Activated gamma-delta T cell treated with anti-CD3 and anti-CD28 coated beads, Interleukin-2, amount 50 U/mL, for 16 hours (primary cell): ENCODE data around the gene C1GALT1.
"Not testable (repeated sequence)": the region's sequence is repeated elsewhere in the genome, so short reads cannot be mapped to it uniquely, and the experiment has no call there.

Source experiments
- DNase-seq: peaks from one replicate; pipeline ENCODE4 v3.0.0-alpha.2; 2020; ENCODE audit warnings: low read depth

The C1GALT1 gene

DNA sequence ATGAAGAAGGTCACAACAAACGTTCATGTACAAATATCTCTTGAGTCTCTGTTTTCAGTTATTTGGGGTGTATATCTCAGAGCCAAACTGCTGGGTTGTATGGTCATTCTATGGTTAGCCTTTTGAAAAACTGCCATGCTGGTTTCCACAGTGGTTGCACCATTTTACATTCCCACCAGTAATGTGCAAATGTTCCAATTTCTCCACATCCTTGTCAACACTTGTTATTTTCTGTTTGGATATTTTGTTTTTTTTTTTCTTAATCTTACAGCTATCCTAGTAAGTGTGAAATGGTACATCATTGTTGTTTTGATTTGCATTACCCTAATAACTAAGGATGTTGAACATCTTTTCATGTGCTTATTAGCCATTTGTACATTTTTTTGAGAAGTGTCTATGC is 13.0 kb upstream of the C1GALT1 start:
- no peak for DNase-seq

DNA sequence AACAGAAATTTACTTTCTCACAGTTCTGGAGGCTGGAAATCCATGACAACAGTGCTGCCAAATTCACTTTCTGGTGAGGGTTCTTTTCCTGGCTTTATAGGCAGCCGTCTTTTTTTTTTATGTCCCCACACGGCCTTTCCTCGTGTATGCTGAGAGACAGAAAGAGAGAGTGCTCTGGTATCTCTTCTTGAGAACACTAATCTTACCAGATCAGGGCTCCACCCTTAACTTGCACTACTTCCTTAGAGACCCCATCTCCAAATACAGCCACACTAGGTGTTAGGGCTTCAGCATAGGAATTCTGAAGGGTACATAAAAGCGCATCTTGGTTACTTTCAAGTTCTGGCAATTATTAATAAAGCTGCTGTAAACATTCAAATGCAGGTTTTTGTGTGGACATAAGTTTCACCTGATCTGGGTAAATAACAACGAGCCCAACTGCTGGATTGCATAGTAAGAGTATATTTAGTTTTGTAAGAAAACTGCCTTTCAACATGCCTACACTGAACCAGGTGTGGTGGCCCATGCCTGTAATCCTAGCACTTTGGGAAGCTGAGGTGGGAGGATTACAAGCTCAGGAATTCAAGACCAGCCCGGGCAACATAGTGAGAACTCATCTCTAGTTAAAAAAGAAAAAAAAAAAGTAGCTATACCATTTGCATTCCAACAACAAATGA is 8.2 kb upstream of the C1GALT1 start:
- DNase-seq: no peak

DNA sequence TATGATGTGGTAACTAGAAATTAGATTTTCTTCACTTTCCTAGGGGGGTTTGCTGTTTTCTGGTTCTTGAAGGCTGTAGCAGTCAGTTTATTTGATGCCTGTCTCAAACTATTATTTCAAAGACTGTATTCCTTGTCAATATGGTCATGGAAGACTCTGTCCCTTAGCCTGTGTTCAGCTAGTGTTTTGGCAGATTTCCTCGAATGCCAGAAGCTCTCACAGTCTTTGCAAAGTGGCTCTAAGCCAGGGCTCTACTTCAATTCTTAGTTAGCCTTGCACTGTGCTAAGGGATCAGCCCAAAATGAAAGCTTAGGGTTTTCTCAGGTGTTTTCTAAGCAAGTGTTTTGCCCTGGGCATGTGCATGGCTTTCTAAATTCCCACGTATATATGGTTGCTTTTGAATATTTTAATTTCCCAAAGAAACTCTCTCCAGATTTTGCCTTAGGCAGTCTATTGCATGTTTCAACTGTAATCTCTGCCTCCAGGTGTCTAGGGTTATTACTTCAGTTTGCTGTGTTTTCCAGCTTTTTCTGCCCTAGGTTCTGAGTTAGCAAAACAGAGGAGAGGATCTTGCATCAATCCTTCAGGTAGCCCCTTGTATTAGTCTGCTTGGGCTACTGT is 7.2 kb upstream of the C1GALT1 start:
- no peak for DNase-seq

DNA sequence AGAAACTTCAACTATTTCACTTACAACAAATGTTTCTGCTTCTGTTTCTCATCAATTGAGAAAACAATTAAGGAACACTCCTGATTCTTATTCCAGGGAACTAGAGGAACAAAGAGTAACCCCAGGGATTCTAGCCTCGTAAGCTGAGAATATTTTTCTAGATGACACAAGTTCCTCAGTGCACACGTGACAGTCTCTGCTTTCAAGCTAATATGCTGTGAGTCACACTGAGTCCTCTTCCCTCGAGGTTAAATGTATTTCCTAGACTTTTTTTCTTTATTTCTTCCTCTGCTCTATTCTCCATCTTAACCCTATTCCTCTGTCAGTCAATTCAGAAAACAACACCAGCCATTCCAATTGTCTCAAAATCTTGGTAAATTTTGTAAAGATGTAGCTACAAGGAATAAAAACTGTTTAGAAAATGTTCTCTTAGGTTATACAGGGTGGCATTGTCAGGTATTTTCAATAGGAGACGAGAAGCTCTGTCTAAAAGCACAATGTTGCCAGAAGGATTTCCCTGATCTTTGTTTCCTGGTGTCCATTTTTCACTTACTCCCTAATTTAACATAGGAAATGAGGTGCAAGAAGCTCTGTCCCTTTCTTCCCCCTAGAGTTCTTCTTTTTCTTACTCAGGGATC is 5.8 kb upstream of the C1GALT1 start:
- DNase-seq: no peak

DNA sequence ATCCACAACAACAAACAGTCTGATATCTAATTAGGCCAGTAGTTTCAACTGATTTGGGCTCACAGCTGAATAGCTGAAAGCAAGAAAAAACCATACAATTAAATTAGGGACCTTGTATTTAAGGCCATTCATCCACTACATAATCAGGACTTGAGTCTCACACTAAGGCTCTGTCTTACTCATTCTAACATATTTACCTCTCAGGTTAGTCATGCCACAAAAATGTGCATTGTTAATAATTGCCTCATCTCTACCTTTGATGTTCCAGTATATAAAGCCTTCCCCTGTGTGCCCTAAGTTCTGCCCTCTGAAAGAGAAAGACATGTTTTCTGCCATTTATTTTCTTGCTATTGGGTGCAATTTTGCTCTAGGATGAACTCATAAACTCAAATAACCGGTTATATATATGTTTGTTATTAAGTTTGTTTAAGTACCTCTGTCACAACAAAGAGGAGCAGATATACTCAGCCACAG is 5.3 kb upstream of the C1GALT1 start:
- no peak for DNase-seq

DNA sequence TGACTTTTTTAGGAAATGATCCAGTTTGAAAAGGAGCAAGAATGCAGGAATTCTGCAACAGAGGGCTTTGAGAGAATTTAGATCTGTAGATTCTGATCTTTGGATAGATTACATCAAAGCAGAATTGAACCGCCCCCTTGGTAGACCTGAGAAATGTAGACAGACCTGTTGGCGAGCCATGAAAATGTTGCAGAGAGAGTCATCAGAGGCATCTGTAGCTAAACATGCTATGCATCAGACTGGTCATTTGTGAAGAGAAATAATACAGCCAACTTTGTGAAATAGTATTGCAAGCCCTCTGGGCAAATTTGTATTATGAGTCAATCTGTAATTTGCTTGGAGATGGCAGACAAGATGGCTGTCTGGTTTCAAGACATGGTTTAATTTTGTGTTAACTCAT is 4.3 kb upstream of the C1GALT1 start:
- no peak for DNase-seq

DNA sequence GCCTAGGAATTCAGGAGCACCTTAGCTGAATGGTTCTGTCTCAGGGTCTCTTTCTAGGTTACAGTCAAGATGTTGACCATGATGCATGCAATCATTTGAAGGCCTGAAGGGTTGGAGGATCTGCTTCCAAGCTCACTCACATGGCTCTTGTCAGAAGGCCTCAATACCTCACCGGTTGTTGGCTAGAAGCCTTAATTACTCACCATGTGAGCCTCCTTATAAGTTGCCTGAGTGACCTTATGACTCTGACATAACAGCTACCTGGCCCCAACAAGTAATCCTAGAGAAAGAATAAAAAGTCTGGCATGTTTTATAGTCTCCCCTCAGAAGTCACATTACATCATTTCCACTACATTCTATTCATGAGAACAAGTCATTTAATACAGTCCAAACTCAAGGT is 3.4 kb upstream of the C1GALT1 start:
- no peak for DNase-seq

DNA sequence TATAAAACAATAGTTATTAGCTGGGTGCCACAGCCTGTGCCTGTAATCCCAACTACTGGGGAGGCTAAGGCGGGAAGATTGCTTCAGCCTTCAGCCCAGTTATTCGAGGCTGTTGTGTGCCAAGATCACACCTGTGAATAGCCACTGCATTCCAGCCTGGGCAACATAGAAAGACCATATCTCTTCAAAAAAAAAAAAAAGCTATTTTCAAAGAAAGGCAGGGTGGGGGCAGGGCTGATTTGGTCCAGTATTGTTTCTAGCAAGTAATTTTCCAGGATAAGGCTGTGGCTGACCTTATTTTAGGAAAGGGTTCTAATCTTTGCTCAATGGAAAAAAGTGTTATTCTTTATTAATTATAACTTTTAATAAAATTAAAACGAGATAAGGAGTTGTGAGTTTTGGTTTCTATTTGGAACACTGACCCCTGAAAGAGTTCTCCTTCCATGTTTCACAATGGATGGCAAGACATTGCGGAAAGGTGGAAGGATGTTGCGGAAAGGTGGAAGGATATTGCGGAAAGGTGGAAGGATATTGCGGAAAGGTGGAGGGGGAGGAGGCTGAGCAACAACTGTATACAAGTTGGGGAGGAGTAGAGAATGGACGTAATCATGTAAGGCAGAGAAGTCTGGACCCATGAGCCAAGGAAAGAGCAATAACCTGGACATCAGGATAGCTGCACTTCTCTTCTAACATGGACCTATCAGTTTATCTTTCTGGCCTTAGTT is 1.5 kb upstream of the C1GALT1 start:
- no peak for DNase-seq

DNA sequence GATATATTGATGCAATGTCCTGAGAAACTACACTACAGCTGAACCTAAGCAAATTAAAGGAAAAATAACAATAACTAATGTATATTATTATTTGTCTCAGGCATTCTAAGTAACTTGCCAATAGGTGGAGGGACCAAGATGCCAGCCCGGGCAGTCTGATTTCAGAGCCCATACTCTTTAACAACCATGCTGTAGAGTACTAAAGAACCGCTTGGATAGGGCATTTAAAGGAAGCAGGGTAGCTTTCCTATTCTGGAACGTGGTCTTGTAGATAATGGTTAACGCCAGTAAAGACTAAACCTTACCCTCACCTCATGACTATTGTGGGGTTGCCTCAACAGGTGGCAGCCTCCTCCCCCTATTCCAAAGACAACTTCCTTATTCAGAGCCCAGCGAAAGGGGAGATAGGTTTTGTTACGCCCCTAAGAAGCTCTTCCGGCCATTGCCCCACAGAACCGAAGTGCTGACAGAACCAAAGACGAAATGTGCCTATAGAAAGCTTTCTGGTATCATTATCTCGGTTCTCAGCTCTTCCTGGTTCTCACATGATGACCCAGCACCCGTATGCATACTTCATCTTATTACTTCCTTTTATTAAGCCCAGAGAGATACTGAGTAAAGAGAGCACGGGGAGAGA is 707 bp upstream of the C1GALT1 start:
- DNase-seq: peak; percentile 20

DNA sequence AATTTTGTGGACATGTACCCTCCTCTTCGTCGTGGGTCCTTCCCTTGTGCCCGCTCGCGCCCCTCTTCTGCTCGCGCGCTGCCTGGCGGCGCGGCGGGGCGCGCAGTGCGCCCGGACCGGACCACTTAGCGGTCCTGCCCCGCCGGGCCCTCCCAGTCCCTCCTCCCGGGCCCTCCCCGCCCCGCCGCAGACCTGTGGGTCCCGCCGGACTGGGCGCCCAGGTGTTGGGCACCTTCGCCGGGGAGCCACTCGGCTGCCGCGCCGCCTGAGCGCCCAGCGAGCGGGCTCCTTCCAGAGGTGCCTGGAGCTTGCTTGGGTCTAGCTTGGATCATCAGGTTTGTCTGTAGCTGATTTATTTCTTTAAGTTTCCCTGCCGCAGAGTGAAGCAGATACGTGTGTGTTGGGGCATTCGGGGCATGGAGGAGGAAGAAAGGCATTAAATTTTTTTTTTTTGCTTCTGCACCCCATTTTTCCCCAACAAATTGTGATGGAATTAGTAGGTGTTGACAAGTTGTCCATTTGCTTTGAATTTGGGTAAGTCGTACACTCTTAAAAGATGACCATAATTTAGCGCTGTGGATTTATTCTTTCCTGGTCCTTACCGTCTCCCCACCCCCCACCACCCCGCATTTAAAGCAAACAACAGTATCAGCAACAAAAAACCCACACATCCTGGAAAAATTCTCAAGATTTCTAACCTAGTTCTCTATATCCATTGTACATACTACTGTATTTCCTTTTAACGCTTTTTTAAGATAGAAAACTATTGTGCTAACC is 905 bp downstream of the C1GALT1 start:
- peak; percentile 23 for DNase-seq

DNA sequence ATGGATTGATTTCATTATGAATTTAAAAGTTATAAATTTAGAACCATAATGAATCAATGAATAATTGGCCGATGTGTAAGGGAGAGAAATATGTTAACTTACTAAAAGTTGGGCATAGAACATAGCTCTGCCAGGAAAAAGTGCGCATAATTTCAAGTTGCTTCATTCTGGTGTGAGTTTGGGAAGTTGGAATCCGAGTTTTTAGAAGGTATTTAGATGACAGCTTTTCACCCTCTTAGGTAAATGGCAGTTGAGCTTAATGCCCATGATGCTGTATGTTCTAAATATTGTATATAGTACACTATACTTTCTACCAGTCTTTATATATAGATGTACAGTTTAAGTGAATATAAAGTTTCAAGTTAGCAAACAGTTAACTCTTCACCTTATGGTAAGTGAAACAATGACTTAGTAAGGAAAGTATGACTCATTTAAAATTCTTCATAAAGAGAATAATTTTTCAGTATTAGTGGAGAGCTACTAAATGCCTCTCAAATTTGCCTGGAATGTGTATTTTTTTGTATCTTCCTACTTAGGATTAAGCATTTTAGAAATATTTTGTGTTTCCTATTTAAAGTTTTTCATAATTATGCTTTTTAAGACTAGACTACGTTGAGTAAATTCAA is 1.6 kb downstream of the C1GALT1 start:
- no peak for DNase-seq

DNA sequence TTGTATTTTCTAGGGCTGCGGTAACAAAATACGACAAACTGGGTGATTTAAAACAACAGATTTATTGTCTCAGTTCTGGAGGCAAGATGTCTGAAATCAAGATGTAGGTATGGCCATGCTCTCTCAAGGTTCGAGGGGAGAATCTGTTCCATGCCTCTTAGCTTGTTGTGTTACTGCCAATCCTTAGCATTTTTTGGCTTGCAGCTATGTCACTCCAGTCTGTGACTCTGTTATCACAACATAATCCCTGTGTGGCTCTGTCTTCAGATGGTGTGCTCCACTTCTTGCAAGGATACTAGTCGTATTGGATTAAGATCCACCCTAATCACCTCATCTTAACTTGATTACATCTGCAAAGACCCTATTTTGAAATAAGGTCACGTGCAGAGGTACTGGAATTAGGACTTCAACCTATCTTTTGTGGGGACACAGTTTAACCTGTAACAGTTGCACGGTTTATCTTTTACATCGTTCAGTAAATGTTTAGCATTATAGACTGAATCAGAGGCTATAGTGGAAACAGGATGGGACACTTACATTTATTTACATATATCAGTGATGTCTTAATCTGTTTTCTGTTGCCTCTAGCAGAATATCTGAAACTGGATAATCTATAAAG is 3.1 kb downstream of the C1GALT1 start:
- no peak for DNase-seq

DNA sequence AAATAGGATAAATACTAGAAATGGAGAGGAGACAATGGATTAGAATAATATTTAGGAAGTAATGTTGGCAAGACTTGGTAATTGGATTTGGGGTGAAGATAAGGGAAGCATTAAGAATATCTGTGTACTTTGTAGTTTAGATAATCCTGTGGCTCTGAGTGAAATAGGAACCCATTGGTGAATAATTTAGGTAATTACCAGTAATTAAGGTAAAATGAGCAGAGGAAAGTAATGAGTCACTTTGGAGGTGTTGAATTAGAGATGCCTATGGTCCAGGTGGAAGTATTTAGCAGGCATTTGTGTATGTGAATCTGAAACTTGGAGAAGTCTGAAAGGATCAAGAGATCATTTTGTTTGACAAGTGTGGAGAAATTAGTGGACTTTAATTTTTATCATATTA is 5.7 kb downstream of the C1GALT1 start:
- no peak for DNase-seq

DNA sequence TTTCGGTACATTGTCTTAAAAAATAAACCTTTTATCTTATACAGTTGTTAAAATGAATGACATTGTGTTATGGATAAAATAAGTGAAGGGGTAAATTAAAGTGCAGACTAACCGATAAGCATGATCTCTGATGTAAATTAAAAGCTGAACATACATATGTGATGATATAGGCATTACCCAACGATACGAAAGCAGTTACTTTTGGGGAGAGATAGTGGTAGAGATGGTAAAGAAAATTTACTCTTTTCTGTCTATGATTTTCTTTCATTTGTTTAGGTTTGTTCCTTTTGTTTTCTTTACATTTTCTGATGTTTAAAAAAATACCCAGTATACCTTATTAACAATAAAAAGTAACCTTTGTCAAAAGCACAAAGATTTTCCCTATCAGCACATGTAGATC is 6.4 kb downstream of the C1GALT1 start:
- DNase-seq: no peak

DNA sequence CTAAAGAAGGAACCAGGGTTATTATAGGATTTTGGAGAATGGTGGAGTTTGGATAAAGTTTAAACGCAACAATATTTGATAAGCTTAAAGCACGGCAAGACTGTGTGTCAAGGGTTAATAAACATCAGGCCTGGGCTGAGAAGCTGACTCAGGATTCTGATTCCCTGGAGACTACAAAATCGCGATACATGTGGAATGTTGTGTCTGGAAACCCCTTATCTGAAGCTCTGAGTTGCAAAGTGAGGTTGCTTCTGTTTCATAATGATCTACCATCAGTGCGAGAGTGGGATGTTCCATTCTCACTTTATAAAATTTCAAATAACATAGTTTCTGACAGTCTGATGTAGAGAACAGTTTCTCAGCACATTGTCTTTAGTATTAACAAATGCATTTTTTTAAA is 7.8 kb downstream of the C1GALT1 start:
- no peak for DNase-seq

DNA sequence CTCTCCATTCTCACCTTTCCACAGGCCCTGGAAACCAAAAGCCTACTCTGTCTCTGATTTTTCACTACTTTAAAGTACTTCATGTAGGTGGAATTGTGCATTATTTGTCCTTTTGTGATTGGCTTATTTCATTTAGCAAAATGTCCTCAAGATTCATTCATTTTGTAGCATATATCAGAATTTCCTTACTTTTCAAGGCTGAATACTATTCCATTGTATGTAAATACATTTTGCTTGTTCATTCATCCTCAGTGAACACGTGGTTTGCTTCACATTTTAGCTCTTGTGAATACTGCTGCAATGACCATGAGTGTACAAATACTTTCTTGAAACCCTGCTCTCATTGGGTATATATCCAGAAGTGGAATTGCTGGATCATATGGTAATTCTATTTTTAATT is 8.8 kb downstream of the C1GALT1 start:
- DNase-seq: no peak

DNA sequence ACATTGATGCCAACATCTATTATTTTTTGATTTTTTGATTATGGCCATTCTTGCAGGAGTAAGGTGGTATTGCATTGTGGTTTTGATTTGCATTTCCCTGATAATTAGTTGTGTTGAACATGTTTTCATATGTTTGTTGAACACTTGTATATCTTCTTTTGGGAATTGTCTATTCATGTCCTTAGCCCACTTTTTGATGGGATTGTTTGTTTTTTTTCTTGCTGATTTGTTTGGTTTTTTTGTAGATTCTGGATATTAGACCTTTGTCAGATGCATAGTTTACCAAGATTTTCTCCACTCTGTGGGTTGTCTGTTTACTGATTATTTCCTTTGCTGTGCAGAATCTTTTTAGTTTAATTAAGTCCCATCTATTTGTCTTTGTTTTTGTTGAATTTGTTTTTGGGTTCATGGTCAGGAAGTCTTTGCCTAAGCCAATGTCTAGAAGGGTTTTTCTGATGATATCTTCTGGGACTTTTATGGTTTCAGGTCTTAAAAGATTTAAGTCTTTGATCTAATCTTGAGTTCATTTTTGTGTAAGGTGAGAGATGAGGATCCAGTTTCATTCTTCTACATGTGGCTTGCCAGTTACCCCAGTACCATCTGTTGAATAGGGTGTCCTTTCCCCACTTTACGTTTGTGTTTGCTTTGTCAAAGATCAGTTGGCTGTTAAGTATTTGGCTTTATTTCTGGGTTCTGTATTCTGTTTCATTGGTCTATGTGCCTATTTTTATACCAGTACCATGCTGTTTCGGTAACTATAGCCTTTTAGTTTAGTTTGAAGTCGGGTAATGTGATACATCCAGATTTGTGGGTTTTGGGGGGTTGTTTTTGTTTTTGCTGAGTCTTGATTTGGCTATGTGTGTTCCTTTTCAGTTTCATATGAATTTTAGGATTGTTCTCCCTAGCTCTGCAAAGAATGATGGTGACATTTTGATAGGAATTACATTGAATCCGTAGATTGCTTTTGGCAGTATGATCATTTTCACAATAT is 10.7 kb downstream of the C1GALT1 start:
- DNase-seq: not testable (repeated sequence)

DNA sequence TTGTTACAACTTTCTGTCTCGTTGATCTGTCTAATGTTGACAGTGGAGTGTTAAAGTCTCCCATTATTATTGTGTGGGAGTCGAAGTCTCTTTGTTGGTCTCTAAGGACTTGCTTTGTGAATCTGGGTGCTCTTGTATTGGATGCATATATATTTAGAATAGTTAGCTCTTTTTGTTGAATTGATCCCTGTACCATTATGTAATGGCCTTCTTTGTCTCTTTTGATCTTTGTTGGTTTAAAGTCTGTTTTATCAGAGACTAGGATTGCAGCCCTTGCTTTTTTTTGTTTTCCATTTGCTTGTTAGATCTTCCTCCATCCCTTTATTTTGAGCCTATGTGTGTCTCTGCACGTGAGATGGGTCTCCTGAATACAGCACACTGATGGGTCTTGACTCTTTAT is 17.2 kb downstream of the C1GALT1 start:
- not testable (repeated sequence) for DNase-seq

DNA sequence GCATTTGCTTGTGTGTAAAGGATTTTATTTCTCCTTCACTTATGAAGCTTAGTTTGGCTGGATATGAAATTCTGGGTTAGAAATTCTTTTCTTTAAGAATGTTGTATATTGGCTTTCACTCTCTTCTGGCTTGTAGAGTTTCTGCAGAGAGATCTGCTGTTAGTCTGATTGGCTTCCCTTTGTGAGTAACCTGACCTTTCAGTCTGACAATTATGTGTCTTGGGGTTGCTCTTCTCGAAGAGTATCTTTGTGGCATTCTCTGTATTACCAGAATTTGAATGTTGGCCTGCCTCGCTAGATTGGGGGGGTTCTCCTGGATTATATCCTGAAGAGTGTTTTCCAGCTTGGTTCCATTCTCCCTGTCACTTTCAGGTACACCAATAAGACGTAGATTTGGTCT is 17.9 kb downstream of the C1GALT1 start:
- DNase-seq: not testable (repeated sequence)
